Lower leg skin (tissue), 4 donors: ENCODE results near the gene RPA1. TPM values are rescaled to one million over a fixed set of nuclear protein-coding genes. Genes with fewer than 3 reads are reported as not detected.

Experiments
- DNase-seq, 2 donors: peaks; one replicate each; pipeline ENCODE4 v3.0.0-alpha.2; 2019; ENCODE audit warnings: low spot score in 2 of 2
- H3K4me3 ChIP-seq: fragments of 200-600 bp; sonication (generic); 2 replicates; pipeline ENCODE4 v1.5.1; 2017; ENCODE audit warnings: mild to moderate bottlenecking, low read depth; ENCODE audit not compliant: poor library complexity, severe bottlenecking
- CTCF ChIP-seq, 3 donors: fragments of 450-650 bp; IDR thresholded peaks; one replicate each; pipeline ENCODE4 v1.5.1; 2016; ENCODE audit warnings: antibody characterized with exemption in 3 of 3, mild to moderate bottlenecking in 3 of 3, moderate library complexity in 2 of 3
- POLR2A ChIP-seq, 2 donors: fragments of 450-650 bp; IDR thresholded peaks; one replicate each; pipeline ENCODE4 v1.6.1; 2016 to 2017; ENCODE audit warnings: antibody characterized with exemption in 2 of 2, mild to moderate bottlenecking in 1 of 2, moderate library complexity in 1 of 2
- WGBS, 2 donors: methylation state at CpG; one replicate each; pipeline ENCODE4 v1.1.5; 2018; 5-methylcytosine and 5-hydroxymethylcytosine counted together
- intact Hi-C: fragments of 100-400 bp; cut with DNase I; formaldehyde crosslinking; loops from one replicate; pipeline ENCODE4 v1.15.0; 2023; ENCODE audit warnings: low total_unique reads
- total RNA-seq, 4 donors: library from RNA; depleted of rRNA; stranded (reverse); fragments of >200 nt; gene quantifications; one replicate each; pipeline ENCODE4 v1.1.0, GENCODE V29; 2016

The RPA1 gene
- total RNA-seq, 4 donors from 2014 or later: 21.0 to 31.5 (median 26.9) TPM

DNA sequence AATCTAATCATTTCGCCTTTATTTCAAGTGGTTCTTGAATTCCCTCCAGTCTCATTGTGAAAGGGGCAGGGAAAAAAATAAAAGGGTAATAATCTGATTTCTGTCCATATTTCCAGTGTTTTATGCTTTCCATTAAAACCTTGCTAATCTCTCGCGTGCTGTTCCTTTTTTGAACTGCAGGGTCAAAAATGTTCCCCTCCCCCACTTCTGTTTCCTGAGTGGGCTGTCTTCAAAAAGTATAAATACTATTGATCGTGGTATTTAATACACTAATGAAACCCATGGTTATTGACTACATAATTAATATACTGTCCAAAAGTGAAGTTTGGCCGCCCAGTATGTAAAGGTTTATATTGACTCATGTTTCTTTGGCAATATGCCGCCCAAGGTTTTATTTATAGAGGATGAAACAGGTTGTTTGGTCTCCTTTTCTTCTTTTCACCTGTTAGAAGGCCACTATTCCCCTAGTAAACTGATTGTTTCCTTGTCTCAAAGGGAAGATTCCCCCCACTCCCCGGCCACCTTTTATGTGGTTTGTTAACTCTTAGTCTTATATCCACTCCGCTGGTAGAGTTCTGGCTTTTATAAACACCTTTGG lies 69.7 kb downstream of the RPA1 start:
- DNase-seq: no peak
- intact Hi-C loops: no loop called here
- no peak for TF ChIP-seq CTCF (IDR thresholded peaks at IDR 0.05)
- no peak for TF ChIP-seq POLR2A (IDR thresholded peaks at IDR 0.05)
- no peak overlapping the region for H3K4me3 ChIP-seq
- 88 to 92% methylated on average over 8 of the region's 8 CpGs for WGBS, 2 donors

GRCh38 chr17:1904273-1905182 lies 74.7 kb downstream of the RPA1 start:
- WGBS, 2 donors: 70 to 76% methylated on average over 17 of the region's 17 CpGs
- TF ChIP-seq CTCF (IDR thresholded peaks at IDR 0.05): no peak
- TF ChIP-seq POLR2A (IDR thresholded peaks at IDR 0.05): no peak
- no peak overlapping the region for H3K4me3 ChIP-seq
- no peak for DNase-seq
- intact Hi-C loops: loop anchor here (5.0 kb wide), 1 partner anchor 123 kb away; the partner anchor contains the start of gene RTN4RL1

GRCh38 chr17:1905190-1905913 lies 75.5 kb downstream of the RPA1 start:
- TF ChIP-seq CTCF (IDR thresholded peaks at IDR 0.05) (no peak), POLR2A (IDR thresholded peaks at IDR 0.05) (no peak)
- intact Hi-C loops: loop anchor here (5.0 kb wide), 1 partner anchor 122 kb away; the partner anchor contains the start of gene RTN4RL1
- 20 to 23% methylated on average over 25 of the region's 25 CpGs for WGBS, 2 donors
- no peak for DNase-seq
- no peak overlapping the region for H3K4me3 ChIP-seq

GRCh38 chr17:1906662-1907101 lies 76.9 kb downstream of the RPA1 start:
- 60 to 62% methylated on average over 8 of the region's 8 CpGs for WGBS, 2 donors
- intact Hi-C loops: loop anchor here (5.0 kb wide), 1 partner anchor 121 kb away; the partner anchor contains the start of gene RTN4RL1
- H3K4me3 ChIP-seq: no peak overlapping the region
- DNase-seq: no peak
- TF ChIP-seq POLR2A (IDR thresholded peaks at IDR 0.05) (no peak), CTCF (IDR thresholded peaks at IDR 0.05) (no peak)

DNA sequence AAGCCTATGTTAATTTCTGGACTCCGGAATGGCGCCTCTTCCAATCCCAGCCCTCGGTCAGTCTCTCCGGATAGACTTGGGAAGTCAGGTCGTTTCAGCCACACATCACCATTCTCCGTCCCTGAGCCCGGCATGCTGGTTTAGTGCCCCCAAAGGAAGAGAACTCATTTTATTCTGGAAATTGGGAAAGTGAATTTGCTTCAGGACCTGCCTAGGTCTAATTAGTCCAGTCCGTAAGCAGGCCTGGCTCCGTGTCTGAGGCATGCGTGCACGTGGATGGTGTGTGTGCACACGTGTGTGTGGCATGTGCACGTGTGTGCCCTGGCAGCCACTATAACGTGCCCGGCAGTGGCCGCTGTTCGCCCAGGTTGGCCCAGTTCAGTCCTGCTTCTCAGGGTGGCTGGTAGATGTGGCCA lies 77.4 kb downstream of the RPA1 start:
- DNase-seq: no peak
- intact Hi-C loops: loop anchor here (5.0 kb wide), 1 partner anchor 120 kb away; the partner anchor contains the start of gene RTN4RL1
- no peak overlapping the region for H3K4me3 ChIP-seq
- 70 to 71% methylated on average over 15 to 17 of the region's 17 CpGs for WGBS, 2 donors
- no peak for TF ChIP-seq CTCF (IDR thresholded peaks at IDR 0.05)
- TF ChIP-seq POLR2A (IDR thresholded peaks at IDR 0.05): no peak
